ENCODE results near the gene VSTM4.

- TF ChIP-seq CREB1 (IDR thresholded peaks at IDR 0.05; ENCODE audit: low read depth) (no peak), ZBTB7A (IDR thresholded peaks at IDR 0.05; ENCODE audit: low read depth) (no peak), NFIC (IDR thresholded peaks at IDR 0.05) (no peak), MAX (IDR thresholded peaks at IDR 0.05) (no peak), USF1 (IDR thresholded peaks at IDR 0.05) (no peak), FOXM1 (IDR thresholded peaks at IDR 0.05; ENCODE audit: borderline replicate concordance, low read depth) (no peak), TEAD4 (IDR thresholded peaks at IDR 0.05) (no peak), EP300 (IDR thresholded peaks at IDR 0.05; ENCODE audit: borderline replicate concordance) (no peak), CEBPB (IDR thresholded peaks at IDR 0.05) (no peak), REST (IDR thresholded peaks at IDR 0.05; ENCODE audit: low read depth) (no peak)
Measured at GRCh38 chr10:49071160-49071761, 44.1 kb downstream of the VSTM4 start.

Measured in Ishikawa (cell line).